ENCODE data around the gene CSPG4. TPM values are rescaled to one million over a fixed set of nuclear protein-coding genes. Genes with fewer than 3 reads are reported as not detected.
"Not testable (repeated sequence)": the region's sequence is repeated elsewhere in the genome, so short reads cannot be mapped to it uniquely, and the experiment has no call there.

The CSPG4 gene
- total and polyA plus RNA-seq, 2 of the 8 experiments (the other 6 are each of a cell fraction or from before 2014, with no cell fraction given) = 1.4 to 3.0 TPM

GRCh38 chr15:75683646-75684312, 28.9 kb downstream of the CSPG4 start:
- peak overlapping the region; percentile 46; the same call in 1 of the 2 replicates for H2BK12ac ChIP-seq (ENCODE audit: low read depth, low read length)
- H4K20me1 ChIP-seq (replicated peaks in 1 of 2; ENCODE audit: control insufficient read depth in 1 of 2, insufficient read depth in 2 of 2, low read length in 2 of 2); H3K4ac ChIP-seq (replicated peaks; ENCODE audit: insufficient read length, low read depth, low read length); H3K9me3 ChIP-seq (ENCODE audit: insufficient read depth in 2 of 2, low read depth in 1 of 2, low read length in 1 of 2); H3K79me2 ChIP-seq (ENCODE audit: control insufficient read depth in 1 of 2, insufficient read depth in 2 of 2, low read length in 2 of 2); H3K79me1 ChIP-seq (ENCODE audit: low read depth, low read length); H3K9ac ChIP-seq (replicated peaks in 1 of 4; ENCODE audit: extremely low read depth in 1 of 4, low read depth in 3 of 4, low read length in 3 of 4); H2BK5ac ChIP-seq (ENCODE audit: low read depth, low read length); H3K27ac ChIP-seq (ENCODE audit: low read depth, low read length); H2BK120ac ChIP-seq (replicated peaks; ENCODE audit: low read depth, low read length); H3K23me2 ChIP-seq (ENCODE audit: low read depth, low read length); H3K23ac ChIP-seq (ENCODE audit: insufficient read length); H3K56ac ChIP-seq (replicated peaks; ENCODE audit: insufficient read length, low read depth, low read length); H3K4me3 ChIP-seq (ENCODE audit: extremely low read depth in 1 of 4, insufficient read depth in 2 of 4, low read depth in 3 of 4, low read length in 4 of 4); H4K5ac ChIP-seq (ENCODE audit: insufficient read length, low read depth, low read length); H2BK15ac ChIP-seq (ENCODE audit: low read length); H3K36me3 ChIP-seq (ENCODE audit: control insufficient read depth in 2 of 4, insufficient read depth in 4 of 4, low read length in 3 of 4); H3K27me3 ChIP-seq (replicated peaks in 1 of 4; ENCODE audit: control insufficient read depth in 3 of 4, extremely low read depth in 1 of 4, insufficient read depth in 3 of 4, low read length in 3 of 4); H2BK20ac ChIP-seq (ENCODE audit: low read length); H2AFZ ChIP-seq (ENCODE audit: low read length); H4K8ac ChIP-seq (ENCODE audit: extremely low read depth, insufficient read depth, low read length); H4K91ac ChIP-seq (replicated peaks; ENCODE audit: insufficient read length, low read length); H3K14ac ChIP-seq (ENCODE audit: insufficient read length): not testable (repeated sequence)
- POLR2A ChIA-PET (ENCODE audit: partially characterized antibody) = interaction anchor here (0.6 to 1.8 kb wide), 3 partner anchors 36 to 316 kb away, joined by 3 to 5 read pairs (median 4); partner anchors contain the start of gene SNX33
- FAIRE-seq (peak; percentile 28), DNase-seq (ENCODE audit: low read depth in 1 of 2, low spot score in 2 of 2) (peak; percentile 84 to 92)
- H2AK5ac ChIP-seq (ENCODE audit: low read depth, low read length) = 0 out of 2 replicates have a peak overlapping the region, but pooled peaks have one; percentile 1
- H3K18ac ChIP-seq (ENCODE audit: extremely low read depth, low read length) = peak overlapping the region; percentile 48; the same call in 1 of the 2 replicates
- 27% methylated on average over 10 of the region's 14 CpGs; no CpG with 5 or more reads in 1 of the 2 experiments for WGBS, 2 experiments (ENCODE audit: extremely low coverage in 1 of 2, insufficient coverage in 1 of 2, insufficient read length in 1 of 2, insufficient replicate concordance in 2 of 2, low coverage in 1 of 2, low lambda C conversion rate in 2 of 2, missing lambda C conversion rate in 1 of 2)
- H3K4me1 ChIP-seq (replicated peaks in 1 of 4; ENCODE audit: control insufficient read depth in 3 of 4, insufficient read depth in 4 of 4, low read length in 3 of 4) = peaks cover 0 to 18% (median 3%) of the 10 kb centered on the region in 4 experiments; a peak in 4 of 7 replicates
- CTCF ChIA-PET (ENCODE audit: partially characterized antibody) = interaction anchor here (0.7 to 6.8 kb wide), 20 partner anchors 8 to 262 kb away, joined by 3 to 60 read pairs (median 6); partner anchors contain the start of genes IMP3 and SNX33
- H3K4me2 ChIP-seq (ENCODE audit: insufficient read depth in 1 of 2, low read depth in 2 of 2, low read length in 2 of 2) = peak overlapping the region in 1 of 2 experiments; percentile 20; a peak in 1 of 4 replicates
- TF ChIP-seq MAX (IDR thresholded peaks at IDR 0.05) (peak; percentile 39; the same call in 1 of the 2 replicates), GTF2F1 (IDR thresholded peaks at IDR 0.05; ENCODE audit: borderline replicate concordance, low read depth, low read length) (0 out of 2 replicates have a peak, but pooled peaks have one; percentile 34), SIN3A (conservative IDR thresholded peaks at IDR 0.05 in 1 of 2, IDR thresholded peaks at IDR 0.05 in 1 of 2; ENCODE audit: low read depth in 1 of 2, low read length in 2 of 2) (peak in 1 of 2 experiments; percentile 63; a peak in 1 of 4 replicates), RAD21 (IDR thresholded peaks at IDR 0.05 in 1 of 2, conservative IDR thresholded peaks at IDR 0.05 in 1 of 2; ENCODE audit: low read depth in 2 of 2, low read length in 2 of 2) (peak; percentile 89 to 97), TEAD4 (IDR thresholded peaks at IDR 0.05; ENCODE audit: low read depth, low read length) (0 out of 2 replicates have a peak, but pooled peaks have one; percentile 10), YY1 (IDR thresholded peaks at IDR 0.05; ENCODE audit: low read depth, low read length) (peak; percentile 34; the same call in 1 of the 2 replicates), CTCF (IDR thresholded peaks at IDR 0.05; ENCODE audit: control extremely low read depth in 1 of 3, insufficient read depth in 1 of 3, low read depth in 1 of 3, low read length in 3 of 3) (peak; percentile 89 to 97 (median 92))

All from H1 (cell line).